Nephron (organoid): Measurements from ENCODE around the gene ABHD1.
"Not testable (repeated sequence)": the region's sequence is repeated elsewhere in the genome, so short reads cannot be mapped to it uniquely, and the experiment has no call there.

Experiments used
- H3K27ac Mint-ChIP-seq, 3 experiments: 2 replicates each; pipeline ENCODE4 v1.8.0; 2020; ENCODE audit warnings: mixed read lengths in 3 of 3, mild to moderate bottlenecking in 2 of 3, moderate library complexity in 1 of 3
- H3K27me3 Mint-ChIP-seq: 2 replicates; pipeline ENCODE4 v1.8.0; 2021; ENCODE audit warnings: low read depth, mild to moderate bottlenecking, moderate library complexity, mixed read lengths
- H3K36me3 Mint-ChIP-seq: 2 replicates; pipeline ENCODE4 v1.8.0; 2020; ENCODE audit warnings: low read depth, mixed read lengths
- H3K4me1 Mint-ChIP-seq: 2 replicates; pipeline ENCODE4 v1.8.0; 2020; ENCODE audit warnings: mixed read lengths
- H3K4me3 Mint-ChIP-seq, 3 experiments: 2 replicates each; pipeline ENCODE4 v1.8.0; 2020; ENCODE audit warnings: mild to moderate bottlenecking in 3 of 3, mixed read lengths in 3 of 3, moderate library complexity in 2 of 3
- H3K9me3 Mint-ChIP-seq: 2 replicates; pipeline ENCODE4 v1.8.0; 2020; ENCODE audit warnings: mixed read lengths
- TF ChIP-seq, protein P1 (sequence below), 3 experiments: fragments of 200-600 bp; sonication (generic); IDR thresholded peaks; one replicate each; pipeline ENCODE4 v1.5.0; 2021; ENCODE audit warnings: antibody characterized with exemption in 3 of 3; ENCODE audit not compliant: unreplicated experiment in 3 of 3

ABHD1 gene

GRCh38 chr2:27175330-27175729 is 51.7 kb downstream of the ABHD1 start:
- H3K36me3 Mint-ChIP-seq: no peaks in the 10 kb centered on the region
- H3K9me3 Mint-ChIP-seq: no peaks in the 10 kb centered on the region
- peaks cover 13% of the 10 kb centered on the region for H3K27me3 Mint-ChIP-seq
- no peak overlapping the region for H3K4me3 Mint-ChIP-seq
- TF ChIP-seq, protein P1, sequence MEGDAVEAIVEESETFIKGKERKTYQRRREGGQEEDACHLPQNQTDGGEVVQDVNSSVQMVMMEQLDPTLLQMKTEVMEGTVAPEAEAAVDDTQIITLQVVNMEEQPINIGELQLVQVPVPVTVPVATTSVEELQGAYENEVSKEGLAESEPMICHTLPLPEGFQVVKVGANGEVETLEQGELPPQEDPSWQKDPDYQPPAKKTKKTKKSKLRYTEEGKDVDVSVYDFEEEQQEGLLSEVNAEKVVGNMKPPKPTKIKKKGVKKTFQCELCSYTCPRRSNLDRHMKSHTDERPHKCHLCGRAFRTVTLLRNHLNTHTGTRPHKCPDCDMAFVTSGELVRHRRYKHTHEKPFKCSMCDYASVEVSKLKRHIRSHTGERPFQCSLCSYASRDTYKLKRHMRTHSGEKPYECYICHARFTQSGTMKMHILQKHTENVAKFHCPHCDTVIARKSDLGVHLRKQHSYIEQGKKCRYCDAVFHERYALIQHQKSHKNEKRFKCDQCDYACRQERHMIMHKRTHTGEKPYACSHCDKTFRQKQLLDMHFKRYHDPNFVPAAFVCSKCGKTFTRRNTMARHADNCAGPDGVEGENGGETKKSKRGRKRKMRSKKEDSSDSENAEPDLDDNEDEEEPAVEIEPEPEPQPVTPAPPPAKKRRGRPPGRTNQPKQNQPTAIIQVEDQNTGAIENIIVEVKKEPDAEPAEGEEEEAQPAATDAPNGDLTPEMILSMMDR (IDR thresholded peaks at IDR 0.05; ENCODE audit: unreplicated experiment in 3 of 3): no peak
- H3K4me1 Mint-ChIP-seq: no peaks in the 10 kb centered on the region
- no peak overlapping the region for H3K27ac Mint-ChIP-seq

DNA sequence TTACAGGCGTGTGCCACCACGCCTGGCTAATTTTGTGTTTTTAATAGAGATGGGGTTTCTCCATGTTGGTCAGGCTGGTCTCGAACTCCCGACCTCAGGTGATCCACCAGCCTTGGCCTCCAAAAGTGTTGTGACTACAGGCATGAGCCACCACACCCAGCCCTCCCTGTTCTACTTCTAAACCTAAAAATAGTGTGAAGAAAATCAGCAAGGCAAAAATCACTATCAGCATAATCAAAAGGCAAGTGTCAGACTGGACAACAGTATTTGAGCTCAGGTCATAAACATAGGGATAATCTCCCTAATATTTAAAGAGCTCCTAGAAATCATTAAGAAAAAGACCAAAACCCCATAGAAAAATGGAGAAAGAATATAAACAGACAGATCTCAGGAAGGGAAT is 52.2 kb downstream of the ABHD1 start:
- not testable (repeated sequence) for H3K9me3 Mint-ChIP-seq, H3K4me1 Mint-ChIP-seq, H3K4me3 Mint-ChIP-seq, H3K27ac Mint-ChIP-seq, H3K36me3 Mint-ChIP-seq
- H3K27me3 Mint-ChIP-seq: peaks cover 14% of the 10 kb centered on the region

DNA sequence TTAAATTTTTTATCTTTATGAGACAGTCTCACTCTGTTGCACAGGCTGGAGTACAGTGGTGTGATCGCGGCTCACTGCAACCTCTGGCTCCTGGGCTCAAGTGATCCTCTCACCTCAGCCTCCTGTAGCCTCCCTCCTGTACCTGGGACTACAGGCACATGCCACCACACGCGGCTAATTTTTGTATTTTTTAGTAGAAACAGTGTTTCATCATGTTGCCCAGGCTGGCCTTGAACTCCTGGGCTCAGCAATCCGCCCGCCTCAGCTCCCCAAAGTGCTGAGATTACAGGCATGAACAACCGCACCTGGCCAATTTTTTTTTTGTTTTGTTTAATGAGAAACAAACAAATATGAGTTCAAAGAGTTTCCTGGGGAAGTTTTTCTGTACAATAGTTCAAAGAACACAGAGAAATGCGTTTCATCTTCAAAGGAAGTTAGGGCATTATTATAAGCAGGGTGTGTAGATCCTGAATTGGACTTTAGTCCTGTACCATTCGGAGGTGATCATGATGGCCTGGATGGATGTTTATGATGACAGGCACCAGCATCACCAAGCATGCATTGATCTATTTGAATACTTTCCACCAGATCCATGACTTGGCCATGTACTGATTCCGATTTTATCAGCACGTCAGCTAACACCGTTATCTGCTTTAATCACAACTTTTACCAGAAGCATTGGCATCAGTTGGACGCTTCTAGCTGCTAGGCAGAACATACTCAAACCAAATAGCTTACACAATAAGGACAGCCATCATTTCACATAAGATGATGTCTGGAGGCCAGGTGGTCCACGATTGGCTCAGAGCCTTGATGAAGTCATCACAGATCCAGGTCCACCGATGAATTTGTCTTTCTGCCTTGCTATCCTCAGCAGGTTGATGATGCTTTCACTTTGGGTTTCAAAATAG is 54.1 kb downstream of the ABHD1 start:
- TF ChIP-seq, protein P1 (IDR thresholded peaks at IDR 0.05; ENCODE audit: unreplicated experiment in 3 of 3): no peak
- Mint-ChIP-seq H3K9me3 (no peaks in the 10 kb centered on the region), H3K4me1 (no peaks in the 10 kb centered on the region), H3K27ac (no peak overlapping the region), H3K27me3 (peaks cover 17% of the 10 kb centered on the region), H3K36me3 (no peaks in the 10 kb centered on the region), H3K4me3 (no peak overlapping the region)

GRCh38 chr2:27178469-27178868 is 54.9 kb downstream of the ABHD1 start:
- Mint-ChIP-seq H3K4me1 (no peaks in the 10 kb centered on the region), H3K27me3 (peaks cover 17% of the 10 kb centered on the region), H3K9me3 (no peaks in the 10 kb centered on the region), H3K36me3 (no peaks in the 10 kb centered on the region), H3K4me3 (no peak overlapping the region), H3K27ac (no peak overlapping the region)
- TF ChIP-seq, protein P1 (IDR thresholded peaks at IDR 0.05; ENCODE audit: unreplicated experiment in 3 of 3): no peak

- H3K27ac Mint-ChIP-seq: no peak overlapping the region
- no peaks in the 10 kb centered on the region for H3K9me3 Mint-ChIP-seq
- H3K36me3 Mint-ChIP-seq: no peaks in the 10 kb centered on the region
- TF ChIP-seq, protein P1 (IDR thresholded peaks at IDR 0.05; ENCODE audit: unreplicated experiment in 3 of 3): no peak
- no peaks in the 10 kb centered on the region for H3K4me1 Mint-ChIP-seq
- H3K27me3 Mint-ChIP-seq: peaks cover 17% of the 10 kb centered on the region
- H3K4me3 Mint-ChIP-seq: no peak overlapping the region
Measured at GRCh38 chr2:27179344-27180000, 55.9 kb downstream of the ABHD1 start.
